Prostate gland (tissue), 2 donors: Measurements from ENCODE around the gene YWHAQ. TPM values are rescaled to one million over a fixed set of nuclear protein-coding genes. Genes with fewer than 3 reads are reported as not detected.

Experiments used
- DNase-seq: peaks from one replicate; pipeline ENCODE4 v3.0.0-alpha.2; 2019; ENCODE audit warnings: low spot score
- H3K27ac ChIP-seq, 2 donors: fragments of 200-600 bp; sonication (generic); 2 replicates each; pipeline ENCODE4 v1.5.1; 2017 to 2019
- H3K27me3 ChIP-seq: fragments of 200-600 bp; sonication (generic); replicated peaks from 2 replicates; pipeline ENCODE4 v1.5.1; 2019; ENCODE audit not compliant: insufficient read depth
- H3K36me3 ChIP-seq, 2 donors: fragments of 200-600 bp; sonication (generic); 1 replicate in 1 of 2; 2 replicates in 1 of 2; pipeline versions ENCODE4 v1.5.1 to v1.8.1; 2017 to 2019
- H3K4me1 ChIP-seq: fragments of 200-600 bp; sonication (generic); replicated peaks from 2 replicates; pipeline ENCODE4 v1.5.1; 2019
- H3K4me3 ChIP-seq, 2 donors: fragments of 200-600 bp; sonication (generic); 2 replicates each; pipeline ENCODE4 v1.5.1; 2017 to 2019
- H3K9me3 ChIP-seq: fragments of 200-600 bp; sonication (generic); 2 replicates; pipeline ENCODE4 v1.5.1; 2017
- POLR2A ChIP-seq: fragments of 450-650 bp; IDR thresholded peaks from one replicate; pipeline ENCODE4 v1.6.1; 2016; ENCODE audit warnings: antibody characterized with exemption, mild to moderate bottlenecking
- POLR2AphosphoS5 ChIP-seq: sonication (generic); formaldehyde crosslinking; IDR thresholded peaks from one replicate; pipeline ENCODE4 v1.6.1; 2017; ENCODE audit warnings: antibody characterized with exemption
- WGBS: methylation state at CpG from one replicate; pipeline ENCODE4 v1.1.5; 2018; 5-methylcytosine and 5-hydroxymethylcytosine counted together
- intact Hi-C: fragments of 100-400 bp; cut with DNase I; formaldehyde crosslinking; loops from one replicate; pipeline ENCODE4 v1.14.2; 2022
- total RNA-seq, 2 donors: library from RNA; depleted of rRNA; stranded (reverse); fragments of >200 nt; gene quantifications; one replicate each; pipeline ENCODE4 v1.1.0, GENCODE V29; 2016
- TF ChIP-seq, protein P1 (sequence below), 4 experiments: fragments of 200-600 bp in 2 of 4; fragments of 450-650 bp in 2 of 4; sonication (generic) in 2 of 4; IDR thresholded peaks; 1 replicate in 3 of 4; 2 replicates in 1 of 4; pipeline ENCODE4 v1.5.1; 2016 to 2019; ENCODE audit warnings: antibody characterized with exemption in 4 of 4, mild to moderate bottlenecking in 2 of 4, moderate library complexity in 2 of 4

YWHAQ gene
- total RNA-seq, 2 donors from 2014 or later, result 208 to 248 TPM

- no peak for DNase-seq
- 89% methylated on average over 4 of the region's 4 CpGs for WGBS
- TF ChIP-seq, protein P1, sequence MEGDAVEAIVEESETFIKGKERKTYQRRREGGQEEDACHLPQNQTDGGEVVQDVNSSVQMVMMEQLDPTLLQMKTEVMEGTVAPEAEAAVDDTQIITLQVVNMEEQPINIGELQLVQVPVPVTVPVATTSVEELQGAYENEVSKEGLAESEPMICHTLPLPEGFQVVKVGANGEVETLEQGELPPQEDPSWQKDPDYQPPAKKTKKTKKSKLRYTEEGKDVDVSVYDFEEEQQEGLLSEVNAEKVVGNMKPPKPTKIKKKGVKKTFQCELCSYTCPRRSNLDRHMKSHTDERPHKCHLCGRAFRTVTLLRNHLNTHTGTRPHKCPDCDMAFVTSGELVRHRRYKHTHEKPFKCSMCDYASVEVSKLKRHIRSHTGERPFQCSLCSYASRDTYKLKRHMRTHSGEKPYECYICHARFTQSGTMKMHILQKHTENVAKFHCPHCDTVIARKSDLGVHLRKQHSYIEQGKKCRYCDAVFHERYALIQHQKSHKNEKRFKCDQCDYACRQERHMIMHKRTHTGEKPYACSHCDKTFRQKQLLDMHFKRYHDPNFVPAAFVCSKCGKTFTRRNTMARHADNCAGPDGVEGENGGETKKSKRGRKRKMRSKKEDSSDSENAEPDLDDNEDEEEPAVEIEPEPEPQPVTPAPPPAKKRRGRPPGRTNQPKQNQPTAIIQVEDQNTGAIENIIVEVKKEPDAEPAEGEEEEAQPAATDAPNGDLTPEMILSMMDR (IDR thresholded peaks at IDR 0.05), result no peak
- no peak for TF ChIP-seq POLR2A
- TF ChIP-seq POLR2AphosphoS5, result no peak
- Histone ChIP-seq H3K4me1 (no peaks in the 10 kb centered on the region), H3K27me3 (no peaks in the 10 kb centered on the region), H3K36me3 (no peaks in the 10 kb centered on the region), H3K27ac (no peak overlapping the region), H3K9me3 (no peaks in the 10 kb centered on the region), H3K4me3 (no peak overlapping the region)
- intact Hi-C loops, result no loop called here
These were observed 57.0 kb downstream of the YWHAQ start for GRCh38 chr2:9573840-9574239.

- H3K4me1 ChIP-seq, result no peaks in the 10 kb centered on the region
- DNase-seq, result no peak
- H3K36me3 ChIP-seq, result no peaks in the 10 kb centered on the region
- no peak overlapping the region for H3K4me3 ChIP-seq
- no peaks in the 10 kb centered on the region for H3K9me3 ChIP-seq
- no peaks in the 10 kb centered on the region for H3K27me3 ChIP-seq
- H3K27ac ChIP-seq, result no peak overlapping the region
- TF ChIP-seq POLR2AphosphoS5, result no peak
- TF ChIP-seq, protein P1 (IDR thresholded peaks at IDR 0.05), result no peak
- TF ChIP-seq POLR2A, result no peak
- 85% methylated on average over 1 of the region's 1 CpG for WGBS
- intact Hi-C loops, result no loop called here
These were observed 57.6 kb downstream of the YWHAQ start for GRCh38 chr2:9573013-9573720.

DNA sequence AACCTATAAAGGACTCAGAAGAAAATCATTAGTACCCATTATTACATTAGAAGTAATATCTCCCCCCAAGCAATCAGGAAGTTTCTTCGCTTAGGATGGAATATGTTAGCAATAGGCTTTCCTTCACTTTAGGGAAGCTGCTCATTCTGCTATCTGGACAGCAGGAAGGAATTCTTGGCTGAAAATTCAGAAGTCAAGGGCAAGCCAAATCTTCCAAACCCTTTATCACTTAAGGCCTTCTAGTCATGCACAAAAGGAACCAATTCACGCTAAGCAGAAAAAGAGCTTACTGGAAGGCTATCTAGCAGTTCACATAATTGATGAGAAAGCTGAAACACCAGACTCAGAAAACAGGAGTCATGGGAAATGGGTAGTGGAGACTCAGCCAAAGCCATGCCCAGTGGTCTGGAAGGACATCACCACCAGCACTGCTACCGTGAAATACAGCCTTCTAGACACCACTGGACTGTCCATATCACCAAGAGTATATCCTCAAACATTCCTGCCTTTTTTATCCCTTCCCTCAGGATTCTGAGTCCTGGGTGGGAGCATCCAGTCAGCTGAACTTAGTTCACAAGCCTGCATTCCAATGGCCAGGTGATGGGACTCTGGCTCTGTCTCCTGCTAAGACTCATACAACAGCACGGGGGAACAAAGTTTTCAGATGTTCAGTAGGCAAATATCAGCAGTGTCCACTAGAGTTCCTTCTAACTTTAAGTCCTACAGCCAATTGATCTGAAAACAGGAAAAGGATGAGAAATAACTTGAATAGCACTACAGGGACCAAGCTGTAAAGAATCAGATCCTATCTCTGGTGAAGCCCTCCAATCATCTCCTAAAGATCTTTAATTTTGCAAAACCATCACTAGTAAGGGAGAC lies 60.4 kb downstream of the YWHAQ start:
- H3K4me3 ChIP-seq, result no peak overlapping the region
- no peak for DNase-seq
- TF ChIP-seq POLR2A (no peak), POLR2AphosphoS5 (no peak)
- TF ChIP-seq, protein P1 (IDR thresholded peaks at IDR 0.05), result no peak
- no peaks in the 10 kb centered on the region for H3K9me3 ChIP-seq
- no peaks in the 10 kb centered on the region for H3K4me1 ChIP-seq
- H3K27ac ChIP-seq, result no peak overlapping the region
- intact Hi-C loops, result no loop called here
- WGBS, result 84% methylated on average over 4 of the region's 4 CpGs
- H3K27me3 ChIP-seq, result no peaks in the 10 kb centered on the region
- H3K36me3 ChIP-seq, result no peaks in the 10 kb centered on the region

DNA sequence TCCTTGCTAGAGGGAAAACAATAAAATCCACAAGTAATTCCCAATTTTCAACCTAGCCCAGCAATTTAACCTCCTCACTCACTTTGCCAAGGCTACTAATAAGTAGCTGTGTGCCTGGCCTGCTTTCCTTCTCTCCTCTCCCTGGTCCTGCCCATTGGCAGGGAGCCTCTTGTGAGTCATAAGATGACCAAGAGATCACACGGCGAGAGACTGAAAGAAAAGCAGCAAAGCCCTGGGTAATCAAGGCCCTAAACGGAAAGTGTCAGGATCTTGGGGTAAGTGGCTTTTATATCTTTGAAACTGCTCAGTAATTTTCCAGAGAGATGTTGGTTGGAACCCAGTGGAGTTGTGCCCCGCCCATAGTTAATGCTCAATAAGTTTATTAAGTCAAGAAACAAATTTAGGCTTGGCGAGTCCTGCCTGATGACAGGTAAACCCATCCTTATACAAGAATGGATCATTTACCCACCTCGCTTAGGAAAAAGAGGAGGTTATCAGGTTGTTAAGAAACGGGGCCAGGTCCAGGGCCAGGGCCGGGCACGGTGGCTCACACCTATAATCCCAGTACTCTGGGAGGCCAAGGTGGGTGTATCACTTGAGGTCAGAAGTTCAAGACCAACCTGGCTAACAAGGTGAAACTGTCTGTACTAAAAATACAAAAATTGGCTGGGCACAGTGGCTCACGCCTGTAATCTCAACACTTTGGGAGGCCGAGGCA lies 65.2 kb downstream of the YWHAQ start:
- Histone ChIP-seq H3K36me3 (no peaks in the 10 kb centered on the region), H3K4me1 (no peaks in the 10 kb centered on the region), H3K9me3 (no peaks in the 10 kb centered on the region), H3K4me3 (no peak overlapping the region), H3K27ac (peak overlapping the region; percentile 57 to 74), H3K27me3 (no peaks in the 10 kb centered on the region)
- DNase-seq, result peak; percentile 54
- intact Hi-C loops, result no loop called here
- 74% methylated on average over 11 of the region's 11 CpGs for WGBS
- TF ChIP-seq, protein P1 (IDR thresholded peaks at IDR 0.05), result no peak
- TF ChIP-seq POLR2A (peak; percentile 39), POLR2AphosphoS5 (peak; percentile 78)
